HG02571 (cell line): ENCODE results near the gene VIPAS39.

Experiments
- ATAC-seq: cut with Tn5 transposase; IDR thresholded peaks from one replicate; pipeline ENCODE4 v1.9.1; 2021; ENCODE audit warnings: mild to moderate bottlenecking, moderate library complexity; ENCODE audit not compliant: unreplicated experiment

VIPAS39 gene

DNA sequence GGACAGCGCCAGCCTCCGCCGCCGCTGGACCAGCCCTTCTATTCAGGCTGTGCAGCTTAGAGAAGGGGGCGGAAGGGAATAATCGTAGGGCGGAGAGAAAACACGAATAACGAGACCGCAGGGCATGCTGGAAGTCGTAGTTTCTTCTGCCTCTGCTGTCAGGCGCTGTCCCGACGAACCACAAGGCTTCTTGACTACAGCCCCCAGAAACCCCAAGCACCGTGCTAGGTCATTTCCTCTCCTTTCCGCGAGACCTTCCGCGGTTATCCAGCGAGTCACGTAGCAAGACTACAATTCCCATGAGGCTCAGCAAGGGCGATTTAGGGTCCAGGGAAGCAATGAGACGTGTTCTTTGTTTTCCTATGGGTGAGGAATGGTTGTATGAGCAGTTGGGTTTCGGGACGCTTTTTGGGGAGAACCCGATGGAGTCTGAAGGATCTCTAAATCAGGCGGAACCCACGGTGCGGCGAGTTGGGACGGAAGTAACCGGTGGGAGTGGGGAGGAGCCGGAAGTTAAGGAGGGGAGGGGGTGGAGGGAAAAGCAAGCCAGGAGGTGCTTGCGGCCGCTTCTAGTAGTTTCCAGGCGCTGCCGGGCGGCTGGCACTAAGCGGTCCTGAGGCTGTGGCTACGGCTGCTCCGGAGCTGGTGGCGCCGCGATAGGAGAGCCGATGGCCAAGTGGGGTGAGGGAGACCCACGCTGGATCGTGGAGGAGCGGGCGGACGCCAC is at the start of gene VIPAS39, which contains the start of gene AHSA1:
Gene VIPAS39 (minus strand): TSS at position 80 of the 727 bp plus-strand sequence. CDS start 3,499 bp downstream, outside the sequence.
Gene AHSA1 (plus strand): TSS at position 572 of the 727 bp plus-strand sequence. CDS start 97 bp downstream, at position 669.
- peak; percentile 86 for ATAC-seq

DNA sequence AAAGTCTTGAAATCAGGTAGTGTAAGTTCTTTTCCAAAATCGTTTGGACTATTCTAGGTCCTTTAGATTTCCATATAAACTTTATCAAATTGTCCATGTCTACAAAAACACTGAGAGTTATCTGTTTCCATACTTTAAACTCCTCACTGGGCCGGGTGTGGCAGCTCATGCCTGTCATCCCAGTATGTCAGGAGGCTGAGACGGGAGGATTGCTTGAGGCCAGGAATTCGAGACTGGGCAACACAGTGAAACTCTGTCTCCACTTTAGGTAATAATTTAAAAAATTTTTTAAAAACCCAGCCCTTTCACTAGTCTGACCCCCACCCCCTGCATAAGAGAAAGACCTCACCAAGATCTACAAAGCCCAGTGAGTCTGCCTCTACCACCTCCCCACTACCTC is 47.6 kb upstream of the VIPAS39 start:
- no peak for ATAC-seq

DNA sequence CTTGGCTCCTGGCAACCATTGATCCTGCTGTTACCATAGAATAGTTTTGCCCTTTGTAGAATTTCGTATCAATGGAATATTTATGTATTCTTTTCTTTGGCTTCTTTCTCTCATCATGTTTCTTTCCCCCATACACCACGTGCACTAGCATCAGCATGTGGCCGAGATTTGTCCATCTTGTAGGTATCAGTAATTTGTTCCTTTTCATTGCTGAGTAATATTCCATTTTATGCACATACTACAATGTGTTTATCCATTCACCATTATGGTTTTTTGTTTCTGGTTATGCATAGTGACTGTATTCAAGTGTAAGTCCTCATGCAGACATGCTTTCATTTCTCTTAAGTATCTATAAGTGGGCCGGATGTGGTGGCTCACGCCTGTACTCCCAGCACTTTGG is 45.7 kb upstream of the VIPAS39 start:
- no peak for ATAC-seq

DNA sequence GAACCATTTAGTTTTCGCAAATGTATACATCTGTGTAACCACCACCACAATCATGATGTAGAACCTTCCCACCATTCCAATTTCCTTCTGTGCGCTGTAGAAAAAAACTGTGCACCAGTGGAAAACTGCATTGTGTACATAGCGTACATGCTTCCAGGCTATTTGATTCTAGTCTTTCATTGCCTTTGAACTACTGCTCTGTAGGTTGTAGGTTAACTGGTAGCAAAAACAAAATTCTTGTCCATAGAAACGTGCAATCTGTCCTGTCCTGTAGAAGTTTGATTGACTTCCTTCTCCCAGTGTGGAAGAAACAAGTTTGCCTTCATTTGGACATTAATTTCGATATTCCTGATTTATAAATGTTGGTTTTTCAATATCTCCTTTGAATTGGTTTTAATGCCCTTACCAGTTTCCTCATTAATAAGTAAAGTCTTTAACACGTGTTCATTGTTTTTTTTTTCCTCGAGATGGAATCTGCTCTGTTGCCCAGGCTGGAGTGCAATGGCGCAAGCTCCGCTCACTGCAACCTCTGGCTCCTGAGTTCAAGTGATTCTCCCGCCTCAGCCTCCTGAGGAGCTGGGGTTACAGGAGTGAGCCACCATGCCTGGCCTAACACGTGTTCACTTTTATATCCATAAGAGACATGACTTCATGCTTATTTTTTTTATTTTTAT is 44.8 kb upstream of the VIPAS39 start:
- ATAC-seq = no peak

DNA sequence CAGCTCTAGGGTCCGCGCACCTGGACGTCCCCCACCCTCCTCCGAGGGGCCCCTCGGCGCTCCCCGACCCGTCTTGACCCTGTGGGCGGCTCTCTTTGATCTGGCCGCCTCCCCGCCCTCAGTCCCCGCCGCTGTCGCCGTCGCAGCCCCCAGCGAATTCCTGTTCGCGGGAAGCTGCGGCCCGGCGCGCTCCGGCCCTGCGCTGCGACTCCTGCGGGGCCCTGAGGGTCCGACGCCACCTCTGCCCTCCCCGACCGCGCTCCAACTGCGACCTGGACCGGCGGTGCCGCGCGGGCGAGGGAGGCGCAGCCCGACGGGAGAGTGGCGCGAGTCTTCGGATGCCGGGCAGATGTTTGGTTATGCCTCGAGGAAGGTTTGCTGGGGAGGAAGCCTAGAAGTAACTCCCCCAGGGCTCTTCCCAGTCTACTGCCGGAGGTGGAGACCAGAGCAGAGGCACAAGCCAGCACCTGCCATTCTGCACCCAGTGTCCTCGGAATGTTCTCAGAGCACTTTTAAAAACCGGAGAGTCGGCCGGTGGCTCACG is 41.7 kb upstream of the VIPAS39 start:
- peak; percentile 25 for ATAC-seq

DNA sequence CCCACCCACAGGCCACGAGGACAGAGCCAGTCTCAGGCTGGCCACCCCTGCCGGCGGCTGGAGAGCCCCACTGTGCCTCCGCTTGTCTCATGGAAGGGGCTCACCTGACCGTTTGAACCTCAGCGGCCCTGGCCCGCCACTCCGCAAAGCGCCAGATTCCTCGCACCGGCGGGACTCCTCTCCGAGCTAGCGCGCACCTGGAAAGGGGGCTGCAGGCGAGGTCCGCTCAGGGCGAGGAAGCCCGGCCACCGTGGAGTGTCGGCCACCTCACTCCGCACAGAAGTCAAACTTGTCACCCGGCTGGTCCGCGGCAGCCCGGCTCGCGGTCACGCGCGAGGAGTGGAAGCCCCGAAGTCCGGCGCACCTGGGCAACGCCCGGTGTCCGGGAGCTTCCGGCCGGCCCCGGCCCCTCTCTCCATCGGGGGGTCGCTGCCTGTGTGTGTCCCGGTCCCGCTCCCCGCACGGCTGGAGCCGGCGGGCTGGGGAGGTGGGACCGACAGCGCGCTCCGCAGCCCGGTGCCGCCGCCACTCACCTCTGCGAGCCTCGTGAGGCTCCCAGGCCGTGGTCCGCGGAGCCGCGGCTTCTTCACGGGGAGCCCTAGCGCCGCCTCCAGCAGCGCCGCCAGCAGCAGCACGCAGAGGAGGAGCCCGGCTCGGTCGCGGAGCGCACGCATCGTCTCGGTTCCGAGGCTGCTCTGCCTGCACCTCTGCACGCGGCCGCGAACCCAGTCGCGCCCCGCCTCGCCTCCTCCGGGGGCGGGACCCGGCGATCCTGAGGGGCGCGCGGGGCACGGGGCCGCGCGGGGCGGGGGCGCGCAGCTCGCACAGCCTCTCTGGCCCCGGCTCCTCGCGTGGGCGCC is 40.9 kb upstream of the VIPAS39 start, which contains the start of gene ISM2:
Gene ISM2 (minus strand): TSS at position 697 of the 860 bp plus-strand sequence. CDS start 23 bp downstream, at position 674.
- ATAC-seq = peak; percentile 66

DNA sequence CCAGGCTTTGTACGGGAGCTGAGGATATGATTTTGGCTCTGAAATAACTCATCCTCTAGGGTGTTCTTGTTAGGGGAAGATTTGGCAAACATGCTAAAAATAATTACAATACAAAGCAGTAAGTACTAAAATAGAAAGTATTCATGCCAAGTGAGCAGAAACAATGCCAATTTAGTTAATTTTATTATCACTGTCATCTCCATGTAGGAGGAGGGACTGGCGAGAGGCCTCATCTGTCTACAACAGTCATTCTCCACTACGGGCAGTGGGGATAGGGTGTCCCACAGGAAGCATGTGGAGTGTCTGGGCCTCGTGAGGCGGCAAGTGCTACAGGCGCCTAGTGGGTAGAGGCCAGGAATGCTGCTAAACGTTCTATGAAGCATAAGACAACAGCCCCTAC is 37.9 kb upstream of the VIPAS39 start:
- no peak for ATAC-seq

DNA sequence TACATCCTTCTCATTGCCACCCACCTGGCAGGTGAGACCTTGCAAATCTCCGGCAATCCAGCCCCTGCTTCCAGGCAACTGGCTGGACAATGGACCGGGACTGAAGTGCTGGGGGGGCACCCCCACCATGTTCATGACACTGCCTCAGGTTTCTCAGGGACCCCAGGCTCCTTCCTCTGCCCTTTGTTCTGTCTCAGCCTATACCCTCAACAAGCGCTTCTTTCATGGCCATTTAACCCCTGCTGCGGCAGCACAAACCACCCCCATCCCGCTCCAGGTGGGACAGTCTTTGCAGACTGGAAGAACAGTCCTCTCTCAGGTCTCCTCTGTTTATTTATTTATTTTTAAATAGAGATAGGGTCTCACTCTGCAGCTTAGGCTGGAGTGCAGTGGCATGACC is 33.7 kb upstream of the VIPAS39 start:
- ATAC-seq = no peak

DNA sequence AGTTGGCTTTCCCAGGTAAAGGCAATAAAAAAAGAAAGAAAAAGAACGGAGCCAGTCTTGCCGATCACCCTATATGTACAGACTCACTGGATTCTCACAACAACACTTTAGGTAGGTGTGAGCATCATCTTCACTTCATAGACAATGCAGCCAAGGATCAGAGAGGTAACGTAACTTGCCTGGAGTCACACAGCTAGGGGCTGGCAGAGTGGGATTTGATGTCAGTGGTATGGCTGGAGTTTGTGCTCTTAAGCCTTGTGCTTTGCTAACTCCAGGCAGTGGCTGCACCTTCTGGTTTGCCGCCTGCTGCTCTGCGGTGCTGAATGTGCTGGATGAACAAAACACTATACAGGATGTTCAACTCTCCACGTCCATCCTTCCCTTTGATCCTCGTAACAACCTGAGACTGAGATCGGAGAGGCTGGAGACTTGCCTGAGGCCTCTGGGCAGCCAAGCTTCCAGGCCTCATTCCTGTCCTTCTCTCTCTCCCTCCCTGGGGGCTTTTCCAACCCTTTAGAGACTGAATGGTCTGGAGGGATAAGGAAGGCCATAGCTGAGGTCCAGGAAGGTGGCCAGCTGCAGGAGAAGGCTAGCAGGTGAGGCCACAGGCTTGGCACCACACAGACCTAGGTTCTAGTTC is 33.1 kb upstream of the VIPAS39 start:
- no peak for ATAC-seq

DNA sequence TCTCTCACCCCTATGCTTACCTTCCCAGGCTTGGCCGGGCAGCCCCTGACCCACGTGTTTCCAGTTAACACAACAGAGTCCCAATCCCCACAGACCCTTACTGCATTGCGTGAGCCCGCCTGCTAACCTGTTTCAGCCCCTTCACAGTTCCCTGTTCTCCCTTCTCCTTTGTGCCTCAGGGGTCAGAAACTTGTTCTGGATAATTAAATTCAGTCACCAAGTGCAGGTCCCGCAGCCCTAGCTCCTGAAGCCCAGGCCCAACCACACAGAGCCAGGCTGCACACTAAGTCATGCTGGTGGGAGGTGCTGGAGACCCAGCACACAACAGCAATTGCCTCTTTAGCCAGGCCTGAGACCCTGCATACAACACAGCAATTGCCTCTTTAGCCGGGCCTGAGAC is 31.6 kb upstream of the VIPAS39 start:
- no peak for ATAC-seq

DNA sequence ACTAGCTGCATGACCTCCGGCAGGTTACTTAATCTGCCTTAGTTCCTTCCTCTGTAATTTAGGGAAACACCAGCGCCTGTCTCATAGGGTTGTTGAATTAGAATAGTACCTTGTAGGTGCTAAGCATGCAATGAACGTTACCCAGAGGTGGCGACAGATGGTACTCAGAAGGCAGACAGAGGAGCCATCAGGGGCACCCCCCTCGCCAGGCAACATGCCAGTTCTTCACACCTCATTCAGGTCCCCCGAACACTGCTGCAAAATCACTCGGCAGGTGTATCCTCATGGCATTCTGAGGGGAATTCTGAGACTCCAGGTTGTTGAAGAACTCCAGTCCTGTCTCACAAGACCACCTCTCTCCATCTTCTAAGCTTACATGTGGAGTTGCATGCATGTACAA is 31.2 kb upstream of the VIPAS39 start:
- no peak for ATAC-seq

DNA sequence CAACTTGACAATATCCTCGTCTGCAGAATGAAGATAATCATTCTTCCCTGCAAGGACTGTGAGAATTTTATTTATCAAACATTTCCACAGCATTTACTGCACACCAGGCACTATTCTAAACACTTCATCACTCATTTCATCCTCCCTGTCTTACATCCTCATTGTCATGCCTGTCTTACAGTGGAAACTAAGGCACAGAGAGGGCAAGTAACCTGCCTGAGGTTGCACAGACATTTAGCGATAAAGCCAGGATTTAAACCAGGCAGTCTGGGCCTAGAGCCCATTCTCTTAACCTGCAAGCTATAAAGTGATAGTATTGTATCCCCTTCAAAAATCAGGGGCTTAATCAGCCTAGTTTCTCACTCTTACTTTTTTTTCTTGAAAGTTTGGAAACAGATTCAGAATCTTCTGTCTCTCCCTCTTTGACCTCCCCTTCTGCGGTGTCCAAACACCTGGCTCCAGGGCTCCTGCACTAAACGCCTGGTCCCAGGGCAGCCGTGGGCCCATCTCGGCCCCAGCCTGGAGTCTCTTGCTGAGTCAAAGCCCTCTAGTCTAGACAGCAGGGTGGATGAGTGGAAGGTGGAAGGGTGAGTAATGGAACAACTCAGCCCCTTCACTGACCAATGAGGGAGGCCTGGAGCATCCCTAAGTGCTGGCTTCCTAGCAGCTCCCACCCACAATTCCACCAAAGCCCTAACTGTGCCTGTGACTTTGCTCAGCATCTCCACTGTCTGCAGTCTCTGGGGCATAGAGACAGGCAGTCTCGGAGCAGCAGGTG is 28.7 kb upstream of the VIPAS39 start:
- no peak for ATAC-seq

DNA sequence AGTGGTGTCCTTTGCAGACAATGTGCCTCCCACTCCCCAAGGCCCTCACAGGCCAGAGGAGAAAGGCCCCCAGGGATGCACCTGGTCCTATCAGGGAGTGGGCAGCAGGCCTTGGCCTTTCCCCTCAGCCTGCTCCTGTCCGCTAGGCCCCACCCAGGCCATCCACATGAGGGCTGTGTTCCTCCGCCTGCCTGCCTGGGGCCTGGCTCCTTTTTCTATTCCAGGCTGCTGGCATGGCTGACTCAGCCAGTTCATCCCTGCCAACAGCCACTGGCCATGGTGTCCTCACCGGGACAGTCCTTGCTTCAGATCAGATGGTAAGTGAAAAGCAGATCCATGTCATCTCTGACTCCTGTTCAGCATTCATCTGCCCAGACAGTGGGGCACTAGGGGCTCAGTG is 27.9 kb upstream of the VIPAS39 start:
- no peak for ATAC-seq

DNA sequence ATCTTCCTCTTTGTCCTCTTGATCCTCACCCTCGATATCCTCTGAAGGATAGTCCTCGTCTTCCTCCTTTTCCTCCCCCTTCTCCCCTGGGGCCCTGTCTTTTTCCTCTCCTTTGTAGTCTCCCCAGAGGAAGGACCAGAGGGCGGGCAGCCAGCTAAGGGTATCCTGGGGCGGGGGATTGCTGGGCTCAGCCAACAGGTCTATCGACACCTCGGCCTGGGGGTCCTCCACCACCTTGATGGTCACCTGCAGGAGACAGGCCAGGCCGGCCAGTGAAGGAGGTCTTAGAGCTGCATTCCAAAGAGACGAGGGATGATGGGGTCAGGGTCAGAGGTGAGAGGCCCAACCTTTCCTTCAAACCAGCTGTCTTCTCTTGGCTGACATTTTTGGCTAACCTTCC is 25.0 kb upstream of the VIPAS39 start:
- no peak for ATAC-seq

DNA sequence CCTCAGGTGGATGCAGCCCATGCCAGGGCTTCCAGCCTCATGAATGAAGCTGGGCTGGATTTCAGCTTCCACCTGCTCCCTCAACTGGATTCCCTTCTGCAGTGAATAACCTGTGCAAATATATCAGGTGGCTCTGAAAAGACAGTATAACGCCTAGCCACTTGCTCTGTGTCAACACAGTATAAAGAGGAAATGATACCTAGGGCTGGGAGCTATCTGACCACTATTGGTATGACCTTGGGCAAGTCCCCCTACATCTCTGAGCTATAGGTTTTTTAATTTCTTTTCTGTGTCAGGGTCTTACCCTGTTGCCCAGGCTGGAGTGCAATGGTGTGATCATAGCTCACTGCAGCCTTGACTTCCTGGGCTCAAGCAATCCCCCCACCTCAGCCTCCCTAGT is 21.4 kb upstream of the VIPAS39 start:
- peak; percentile 83 for ATAC-seq

DNA sequence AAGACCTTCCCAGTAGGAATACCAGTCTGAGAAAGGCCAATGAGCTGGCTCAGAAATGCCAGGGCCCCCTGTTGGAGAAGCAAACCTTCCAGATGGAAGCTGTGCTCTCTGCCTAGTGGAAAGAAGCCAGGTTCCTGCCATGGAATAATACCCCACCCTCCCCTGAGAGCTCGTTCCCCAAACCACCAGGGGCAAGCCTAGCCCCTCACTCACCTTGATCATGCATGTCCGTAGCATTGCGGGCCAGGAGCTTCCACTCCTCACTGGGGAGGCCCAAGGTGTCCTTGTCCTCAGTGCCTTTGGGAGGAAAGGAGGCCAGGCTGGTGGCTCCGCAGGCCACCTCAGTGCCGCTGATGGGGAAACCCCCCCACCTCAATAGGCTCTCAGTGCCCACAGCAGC is 20.6 kb upstream of the VIPAS39 start:
- no peak for ATAC-seq

DNA sequence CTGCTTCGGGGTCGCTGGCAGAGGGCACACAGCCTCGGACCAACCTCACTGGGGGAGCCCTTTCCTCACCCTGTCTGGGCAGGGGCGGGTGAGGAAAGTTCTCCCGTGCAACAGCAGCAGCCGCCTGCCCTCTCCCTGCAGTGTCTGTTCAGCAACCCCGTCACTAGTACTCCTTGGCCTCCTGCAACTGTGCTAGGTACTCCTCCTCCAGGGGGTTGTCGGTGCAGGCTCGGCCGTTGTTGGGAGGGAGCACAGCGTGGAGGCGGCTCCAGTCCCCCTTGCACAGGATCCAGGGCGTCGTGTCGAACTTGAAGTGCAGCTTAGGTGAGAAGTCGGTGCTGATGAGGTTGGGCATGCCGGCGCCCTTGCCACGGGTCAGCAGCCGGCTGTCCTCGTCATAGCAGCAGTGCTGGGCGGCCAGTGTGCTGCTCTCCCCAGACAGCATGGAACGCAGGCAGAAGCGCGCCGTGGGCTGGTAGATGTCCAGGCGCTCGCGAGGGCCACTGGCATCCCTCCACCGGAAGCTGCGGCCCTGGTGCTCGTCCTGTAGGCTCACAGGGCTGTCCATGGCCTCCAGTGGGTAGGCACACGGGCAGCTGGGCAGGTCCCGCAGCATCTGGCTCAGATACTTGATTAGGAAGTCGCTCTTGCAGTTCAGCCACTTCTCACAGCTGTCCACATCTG is 18.2 kb upstream of the VIPAS39 start:
- ATAC-seq = no peak

DNA sequence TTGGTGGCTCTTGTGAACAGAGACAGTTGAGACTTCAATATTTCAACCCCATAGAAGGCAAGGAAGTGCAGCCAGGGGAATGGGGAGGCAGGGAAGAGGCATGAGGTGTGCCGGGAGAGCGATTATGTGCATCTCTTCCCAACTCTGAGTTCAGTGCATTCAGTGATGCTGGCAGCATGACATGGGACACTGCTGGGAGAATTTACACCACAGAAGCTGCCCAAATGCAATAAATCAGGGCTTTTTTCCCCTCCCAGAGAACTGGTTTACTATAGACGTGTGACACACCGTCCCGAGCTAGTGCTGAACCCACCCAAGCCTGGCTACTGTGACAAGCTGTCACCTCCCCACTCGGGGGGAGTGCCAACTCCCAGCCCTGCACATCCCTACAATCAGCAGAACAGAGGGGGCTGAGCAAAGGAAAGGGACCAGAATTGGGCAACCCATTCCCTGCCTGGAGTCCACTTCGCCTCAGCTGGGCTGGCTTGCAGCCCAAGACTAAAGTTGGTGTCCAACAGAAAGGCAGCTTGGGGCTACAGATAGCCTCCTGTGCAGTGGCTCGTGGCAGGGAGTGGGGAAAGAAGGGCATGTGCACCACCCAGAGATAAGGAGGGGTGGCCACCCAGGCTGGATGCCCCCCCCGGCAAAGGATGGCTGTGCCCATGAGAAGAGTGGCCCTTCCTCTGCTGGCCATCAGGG is 17.2 kb upstream of the VIPAS39 start:
- ATAC-seq = no peak

DNA sequence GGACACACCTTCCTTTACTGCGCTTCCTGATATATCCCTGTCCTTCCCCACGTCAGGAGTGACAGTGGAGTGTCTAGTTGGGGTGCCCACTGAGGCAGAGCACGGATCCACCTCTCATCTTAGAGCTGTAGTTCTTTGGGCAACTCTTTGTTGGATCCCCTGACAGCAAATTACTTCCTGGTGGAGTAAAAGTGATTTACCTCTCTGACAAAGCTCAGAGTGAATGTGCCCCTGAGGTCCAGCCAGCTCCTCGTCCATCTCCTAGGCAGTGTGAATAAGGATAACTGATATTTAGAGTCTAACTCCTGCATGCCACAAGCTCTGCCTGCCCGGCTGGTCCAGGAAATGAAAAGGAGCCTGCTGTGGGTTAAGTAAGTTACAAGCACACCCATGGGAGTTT is 16.5 kb upstream of the VIPAS39 start:
- ATAC-seq = no peak
